HEK293 (cell line): ENCODE measurements around the gene SLC66A1.
"Not testable (repeated sequence)": the region's sequence is repeated elsewhere in the genome, so short reads cannot be mapped to it uniquely, and the experiment has no call there.

ENCODE experiments used
- CTCF ChIA-PET: fragments of 350-600 bp; formaldehyde crosslinking; extraction: SDS; loops from one replicate; lab custom pipeline; 2021; ENCODE audit warnings: antibody characterized with exemption; lab: Yijun Ruan, JAX
- POLR2A ChIA-PET: fragments of 300-600 bp; formaldehyde crosslinking; extraction: SDS; loops from one replicate; lab custom pipeline; 2020; ENCODE audit warnings: antibody characterized with exemption, inconsistent platforms; lab: Yijun Ruan, JAX
- H3K27ac ChIP-seq: fragments of 200-500 bp; sonication (Bioruptor generic); 2 replicates; pipeline ENCODE4 v1.5.1; 2014; ENCODE audit warnings: low read depth, low read length, control low read depth, inconsistent platforms; ENCODE audit errors: extremely low read depth
- H3K36me3 ChIP-seq, 2 experiments: fragments of 200-500 bp in 1 of 2; sonication (Bioruptor generic) in 1 of 2; 1 replicate in 1 of 2; 2 replicates in 1 of 2; pipeline ENCODE4 v1.5.1; 2014 to 2017; ENCODE audit warnings: inconsistent platforms in 2 of 2, low read length in 2 of 2; ENCODE audit not compliant: control insufficient read depth in 2 of 2, insufficient read depth in 1 of 2
- H3K4me1 ChIP-seq: fragments of 200-500 bp; sonication (Bioruptor generic); 2 replicates; pipeline ENCODE4 v1.5.1; 2014; ENCODE audit warnings: mild to moderate bottlenecking, low read length, inconsistent platforms; ENCODE audit not compliant: control insufficient read depth, insufficient read depth
- H3K4me3 ChIP-seq: 2 replicates; pipeline ENCODE4 v1.5.1; 2011; ENCODE audit warnings: low read depth, mild to moderate bottlenecking, control low read depth, low read length, moderate library complexity
- H3K9me3 ChIP-seq: fragments of 200-500 bp; sonication (Bioruptor generic); 2 replicates; pipeline ENCODE4 v1.5.1; 2014; ENCODE audit warnings: low read depth, low read length, inconsistent platforms; ENCODE audit not compliant: control insufficient read depth, insufficient read depth
- REPIN1 ChIP-seq: fragments of 450-650 bp; formaldehyde crosslinking; IDR thresholded peaks from 2 replicates; pipeline ENCODE4 v1.5.1; 2017; ENCODE audit warnings: missing biosample characterization, missing genetic modification characterization, low read depth
- SP3 ChIP-seq: fragments of 450-650 bp; formaldehyde crosslinking; IDR thresholded peaks from 2 replicates; pipeline ENCODE4 v1.5.1; 2016; ENCODE audit warnings: missing biosample characterization, missing genetic modification characterization
- ZBTB21 ChIP-seq: fragments of 450-650 bp; formaldehyde crosslinking; IDR thresholded peaks from 2 replicates; pipeline ENCODE4 v1.5.1; 2017; ENCODE audit warnings: missing biosample characterization, missing genetic modification characterization
- ZNF121 ChIP-seq: fragments of 450-650 bp; formaldehyde crosslinking; IDR thresholded peaks from 2 replicates; pipeline ENCODE4 v1.5.1; 2016; ENCODE audit warnings: missing biosample characterization, missing genetic modification characterization
- ZNF19 ChIP-seq: fragments of 450-650 bp; formaldehyde crosslinking; IDR thresholded peaks from 2 replicates; pipeline ENCODE4; 2016; ENCODE audit warnings: missing biosample characterization, missing genetic modification characterization, low read depth
- ZNF266 ChIP-seq: fragments of 450-650 bp; formaldehyde crosslinking; IDR thresholded peaks from 2 replicates; pipeline ENCODE4 v1.5.1; 2016; ENCODE audit warnings: missing biosample characterization, missing genetic modification characterization, low read depth
- ZNF274 ChIP-seq, 2 experiments: fragments of 200-500 bp in 1 of 2; fragments of 450-650 bp in 1 of 2; sonication (Bioruptor generic) in 1 of 2; formaldehyde crosslinking in 1 of 2; IDR thresholded peaks; 2 replicates each; pipeline versions ENCODE4 v1.5.1 to v1.6.1; 2014 to 2016; ENCODE audit warnings: borderline replicate concordance in 1 of 2, inconsistent platforms in 1 of 2, low read length in 1 of 2, missing biosample characterization in 1 of 2, missing genetic modification characterization in 1 of 2
- ZNF311 ChIP-seq: fragments of 450-650 bp; formaldehyde crosslinking; IDR thresholded peaks from 2 replicates; pipeline ENCODE4 v1.5.1; 2017; ENCODE audit warnings: missing biosample characterization, missing genetic modification characterization, borderline replicate concordance
- ZNF362 ChIP-seq: fragments of 450-650 bp; formaldehyde crosslinking; IDR thresholded peaks from 2 replicates; pipeline ENCODE4 v1.5.1; 2016; ENCODE audit warnings: missing biosample characterization, missing genetic modification characterization
- ZNF555 ChIP-seq: fragments of 450-650 bp; formaldehyde crosslinking; conservative IDR thresholded peaks from 2 replicates; pipeline ENCODE4 v1.5.1; 2017; ENCODE audit warnings: missing biosample characterization, mild to moderate bottlenecking, missing genetic modification characterization, inconsistent platforms
- ZNF623 ChIP-seq: fragments of 450-650 bp; formaldehyde crosslinking; IDR thresholded peaks from 2 replicates; pipeline ENCODE4 v1.5.1; 2016; ENCODE audit warnings: missing biosample characterization, missing genetic modification characterization
- ZNF777 ChIP-seq: fragments of 450-650 bp; formaldehyde crosslinking; IDR thresholded peaks from 2 replicates; pipeline ENCODE4 v1.5.1; 2017; ENCODE audit warnings: missing biosample characterization, missing genetic modification characterization, borderline replicate concordance
- ZNF830 ChIP-seq: fragments of 450-650 bp; IDR thresholded peaks from 2 replicates; pipeline ENCODE4 v1.5.0; 2018; ENCODE audit warnings: missing biosample characterization, missing genetic modification characterization, low read depth, mild to moderate bottlenecking, moderate library complexity
- ZSCAN23 ChIP-seq: fragments of 450-650 bp; formaldehyde crosslinking; IDR thresholded peaks from 2 replicates; pipeline ENCODE4 v1.5.1; 2016; ENCODE audit warnings: missing biosample characterization, missing genetic modification characterization
- TF ChIP-seq, protein P1 (sequence below): fragments of 450-650 bp; formaldehyde crosslinking; IDR thresholded peaks from 2 replicates; pipeline ENCODE4 v1.5.1; 2016; ENCODE audit warnings: missing biosample characterization, missing genetic modification characterization
- TF ChIP-seq, protein P2 (sequence below): fragments of 450-650 bp; formaldehyde crosslinking; IDR thresholded peaks from 2 replicates; pipeline ENCODE4 v1.5.1; 2016; ENCODE audit warnings: missing biosample characterization, missing genetic modification characterization
- TF ChIP-seq, protein P3 (sequence below): fragments of 450-650 bp; formaldehyde crosslinking; IDR thresholded peaks from 2 replicates; pipeline ENCODE4 v1.5.1; 2016; ENCODE audit warnings: missing biosample characterization, missing genetic modification characterization

SLC66A1 gene

DNA sequence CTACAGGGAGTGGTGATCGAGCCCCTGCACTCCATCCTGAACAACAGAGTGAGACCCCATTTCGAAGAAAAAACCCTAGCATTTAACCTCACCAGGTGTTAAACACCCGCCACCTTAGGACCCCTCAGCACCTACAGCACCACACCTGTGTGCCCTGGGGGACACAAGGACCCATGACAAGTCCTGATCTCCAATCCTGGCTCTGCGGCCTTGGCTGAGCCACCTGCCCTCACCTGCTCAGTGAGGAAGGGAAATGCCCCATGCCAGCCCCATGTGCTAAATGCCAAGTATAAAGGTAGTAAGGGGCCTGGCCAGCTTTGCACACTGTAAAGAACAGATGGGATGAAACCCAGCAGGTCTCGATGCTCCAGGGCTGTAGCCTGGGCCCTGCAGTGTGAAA is 49.4 kb upstream of the SLC66A1 start:
- ChIA-PET POLR2A (no interaction called here), CTCF (interaction anchor here (0.5 to 1.3 kb wide), 4 partner anchors 11 to 665 kb away, joined by 3 to 4 read pairs (median 4); partner anchors contain the start of genes AKR7A2 and SLC66A1)
- TF ChIP-seq ZNF266 (tag by site-specific recombination) (no peak), ZSCAN23 (no peak), ZNF830 (no peak), ZNF362 (tag by site-specific recombination) (no peak), ZNF121 (tag by site-specific recombination) (no peak), REPIN1 (tag by site-specific recombination) (no peak), SP3 (tag by site-specific recombination) (no peak), ZNF777 (no peak), ZBTB21 (no peak)
- TF ChIP-seq, protein P1, sequence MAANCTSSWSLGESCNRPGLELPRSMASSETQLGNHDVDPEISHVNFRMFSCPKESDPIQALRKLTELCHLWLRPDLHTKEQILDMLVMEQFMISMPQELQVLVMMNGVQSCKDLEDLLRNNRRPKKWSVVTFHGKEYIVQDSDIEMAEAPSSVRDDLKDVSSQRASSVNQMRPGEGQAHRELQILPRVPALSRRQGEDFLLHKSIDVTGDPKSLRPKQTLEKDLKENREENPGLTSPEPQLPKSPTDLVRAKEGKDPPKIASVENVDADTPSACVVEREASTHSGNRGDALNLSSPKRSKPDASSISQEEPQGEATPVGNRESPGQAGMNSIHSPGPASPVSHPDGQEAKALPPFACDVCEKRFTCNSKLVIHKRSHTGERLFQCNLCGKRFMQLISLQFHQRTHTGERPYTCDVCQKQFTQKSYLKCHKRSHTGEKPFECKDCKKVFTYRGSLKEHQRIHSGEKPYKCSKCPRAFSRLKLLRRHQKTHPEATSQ (tag by site-specific recombination): no peak
- TF ChIP-seq, protein P2, sequence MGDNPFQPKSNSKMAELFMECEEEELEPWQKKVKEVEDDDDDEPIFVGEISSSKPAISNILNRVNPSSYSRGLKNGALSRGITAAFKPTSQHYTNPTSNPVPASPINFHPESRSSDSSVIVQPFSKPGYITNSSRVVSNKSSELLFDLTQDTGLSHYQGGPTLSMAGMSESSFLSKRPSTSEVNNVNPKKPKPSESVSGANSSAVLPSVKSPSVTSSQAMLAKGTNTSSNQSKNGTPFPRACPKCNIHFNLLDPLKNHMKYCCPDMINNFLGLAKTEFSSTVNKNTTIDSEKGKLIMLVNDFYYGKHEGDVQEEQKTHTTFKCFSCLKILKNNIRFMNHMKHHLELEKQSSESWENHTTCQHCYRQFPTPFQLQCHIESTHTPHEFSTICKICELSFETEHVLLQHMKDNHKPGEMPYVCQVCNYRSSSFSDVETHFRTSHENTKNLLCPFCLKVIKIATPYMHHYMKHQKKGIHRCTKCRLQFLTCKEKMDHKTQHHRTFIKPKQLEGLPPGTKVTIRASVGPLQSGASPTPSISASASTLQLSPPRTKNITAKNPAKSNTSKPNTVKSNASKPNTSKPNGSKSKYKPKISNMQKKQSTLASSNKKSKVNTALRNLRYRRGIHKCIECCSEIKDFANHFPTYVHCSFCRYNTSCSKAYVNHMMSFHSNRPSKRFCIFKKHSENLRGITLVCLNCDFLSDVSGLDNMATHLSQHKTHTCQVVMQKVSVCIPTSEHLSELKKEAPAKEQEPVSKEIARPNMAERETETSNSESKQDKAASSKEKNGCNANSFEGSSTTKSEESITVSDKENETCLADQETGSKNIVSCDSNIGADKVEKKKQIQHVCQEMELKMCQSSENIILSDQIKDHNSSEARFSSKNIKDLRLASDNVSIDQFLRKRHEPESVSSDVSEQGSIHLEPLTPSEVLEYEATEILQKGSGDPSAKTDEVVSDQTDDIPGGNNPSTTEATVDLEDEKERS (tag by site-specific recombination): no peak
- TF ChIP-seq, protein P3, sequence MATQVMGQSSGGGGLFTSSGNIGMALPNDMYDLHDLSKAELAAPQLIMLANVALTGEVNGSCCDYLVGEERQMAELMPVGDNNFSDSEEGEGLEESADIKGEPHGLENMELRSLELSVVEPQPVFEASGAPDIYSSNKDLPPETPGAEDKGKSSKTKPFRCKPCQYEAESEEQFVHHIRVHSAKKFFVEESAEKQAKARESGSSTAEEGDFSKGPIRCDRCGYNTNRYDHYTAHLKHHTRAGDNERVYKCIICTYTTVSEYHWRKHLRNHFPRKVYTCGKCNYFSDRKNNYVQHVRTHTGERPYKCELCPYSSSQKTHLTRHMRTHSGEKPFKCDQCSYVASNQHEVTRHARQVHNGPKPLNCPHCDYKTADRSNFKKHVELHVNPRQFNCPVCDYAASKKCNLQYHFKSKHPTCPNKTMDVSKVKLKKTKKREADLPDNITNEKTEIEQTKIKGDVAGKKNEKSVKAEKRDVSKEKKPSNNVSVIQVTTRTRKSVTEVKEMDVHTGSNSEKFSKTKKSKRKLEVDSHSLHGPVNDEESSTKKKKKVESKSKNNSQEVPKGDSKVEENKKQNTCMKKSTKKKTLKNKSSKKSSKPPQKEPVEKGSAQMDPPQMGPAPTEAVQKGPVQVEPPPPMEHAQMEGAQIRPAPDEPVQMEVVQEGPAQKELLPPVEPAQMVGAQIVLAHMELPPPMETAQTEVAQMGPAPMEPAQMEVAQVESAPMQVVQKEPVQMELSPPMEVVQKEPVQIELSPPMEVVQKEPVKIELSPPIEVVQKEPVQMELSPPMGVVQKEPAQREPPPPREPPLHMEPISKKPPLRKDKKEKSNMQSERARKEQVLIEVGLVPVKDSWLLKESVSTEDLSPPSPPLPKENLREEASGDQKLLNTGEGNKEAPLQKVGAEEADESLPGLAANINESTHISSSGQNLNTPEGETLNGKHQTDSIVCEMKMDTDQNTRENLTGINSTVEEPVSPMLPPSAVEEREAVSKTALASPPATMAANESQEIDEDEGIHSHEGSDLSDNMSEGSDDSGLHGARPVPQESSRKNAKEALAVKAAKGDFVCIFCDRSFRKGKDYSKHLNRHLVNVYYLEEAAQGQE (tag by site-specific recombination): no peak
- Histone ChIP-seq H3K36me3 (peaks cover 6 to 47% of the 10 kb centered on the region in 2 experiments; a peak in 2 of 3 replicates), H3K9me3 (no peaks in the 10 kb centered on the region), H3K4me1 (no peaks in the 10 kb centered on the region), H3K27ac (no peak overlapping the region), H3K4me3 (no peak overlapping the region)

DNA sequence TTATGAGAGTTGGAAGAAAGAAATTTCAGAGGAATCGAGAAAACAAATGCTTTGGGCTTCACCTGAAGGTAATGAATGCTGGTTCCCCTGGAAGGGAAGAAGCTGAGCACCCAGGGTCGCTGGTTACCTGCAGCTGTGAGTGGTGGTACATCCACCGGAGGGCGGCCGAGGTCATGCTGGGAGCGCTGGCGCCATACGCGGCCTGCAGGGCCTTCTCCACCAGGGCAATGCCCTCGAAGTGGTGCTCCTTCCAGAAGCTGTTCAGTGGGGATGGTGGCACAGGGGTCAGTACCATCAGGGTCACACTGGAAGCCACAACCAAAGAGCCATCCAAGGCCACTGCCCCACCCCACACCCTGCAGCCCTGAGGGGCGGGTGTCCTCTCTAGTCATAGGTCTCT is 43.7 kb upstream of the SLC66A1 start:
- TF ChIP-seq ZNF311 (no peak), ZNF19 (no peak), ZNF555 (no peak), ZNF362 (tag by site-specific recombination) (no peak), ZNF623 (no peak), ZNF274 (IDR thresholded peaks at IDR 0.05; ENCODE audit: low read length) (no peak), ZNF274 (tag by site-specific recombination; IDR thresholded peaks at IDR 0.05; ENCODE audit: borderline replicate concordance) (no peak)
- ChIA-PET POLR2A (interaction anchor here (1.0 kb wide), 1 partner anchor 17 kb away, joined by 3 read pairs; the partner anchor contains the start of genes EMC1 and MRTO4), CTCF (interaction anchor here (0.9 to 1.3 kb wide), 2 partner anchors 11 to 385 kb away, joined by 3 read pairs; no protein-coding TSS in a partner anchor)

GRCh38 chr1:19269427-19270342 is 42.4 kb upstream of the SLC66A1 start:
- H3K9me3 ChIP-seq, H3K27ac ChIP-seq, POLR2A ChIA-PET, H3K4me1 ChIP-seq, H3K4me3 ChIP-seq: not testable (repeated sequence)
- CTCF ChIA-PET: interaction anchor here (0.6 to 1.3 kb wide), 5 partner anchors 9 to 384 kb away, joined by 3 read pairs; no protein-coding TSS in a partner anchor
- H3K36me3 ChIP-seq: peaks cover 0 to 22% of the 10 kb centered on the region in 2 experiments; a peak in 1 of 3 replicates

More for the DNA sequence above, 43.7 kb upstream of the SLC66A1 start:
- H3K27ac ChIP-seq: no peak overlapping the region
- H3K36me3 ChIP-seq: peaks cover 0 to 19% of the 10 kb centered on the region in 2 experiments; a peak in 1 of 3 replicates
- H3K4me3 ChIP-seq: no peak overlapping the region
- H3K9me3 ChIP-seq: no peaks in the 10 kb centered on the region
- no peaks in the 10 kb centered on the region for H3K4me1 ChIP-seq
